Measurements from ENCODE around the gene PTPRB.
"Not testable (repeated sequence)": the region's sequence is repeated elsewhere in the genome, so short reads cannot be mapped to it uniquely, and the experiment has no call there.

Gene PTPRB

GRCh38 chr12:70535896-70536374 is 101.3 kb downstream of the PTPRB start:
- no peak for DNase-seq

DNA sequence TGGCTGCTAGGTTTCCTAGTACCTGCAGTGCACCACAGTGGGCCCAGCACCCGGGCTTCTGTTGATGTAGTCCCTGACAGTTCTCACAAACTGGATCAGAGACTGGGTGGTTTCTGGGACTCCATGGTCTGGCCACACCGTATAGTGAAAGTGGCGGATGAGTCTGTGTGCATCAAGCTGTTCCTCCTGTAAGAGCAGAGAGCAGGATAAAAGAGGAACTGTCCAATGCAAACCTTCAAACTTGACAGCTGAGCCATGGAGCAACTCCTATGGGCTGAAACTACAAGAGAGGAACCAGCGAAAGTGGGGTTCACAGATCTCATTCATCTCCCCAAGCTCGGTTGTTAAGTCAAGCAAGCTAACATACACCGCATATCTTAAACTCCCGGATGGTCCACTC is 102.8 kb downstream of the PTPRB start:
- DNase-seq = no peak

GRCh38 chr12:70529647-70530046 is 107.6 kb downstream of the PTPRB start:
- no peak for DNase-seq

DNA sequence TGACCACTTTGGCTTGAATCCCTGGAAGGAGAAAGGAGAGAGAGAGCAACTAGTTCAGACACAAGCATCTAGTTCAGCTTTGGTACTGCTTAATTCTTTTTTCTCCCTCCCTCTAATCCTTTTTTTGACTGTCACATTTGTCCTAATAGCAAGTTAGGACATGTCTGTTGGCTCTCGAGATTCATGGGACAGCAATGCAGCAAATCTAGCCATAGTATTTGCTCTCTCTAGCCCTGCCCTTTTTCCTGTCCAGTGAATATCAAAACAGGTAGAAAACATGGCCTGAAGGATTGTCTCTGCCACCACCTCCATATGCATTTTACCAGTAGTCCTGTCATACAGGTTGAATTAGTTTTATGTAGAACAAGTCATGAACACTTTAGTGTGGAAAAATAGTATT is 116.4 kb downstream of the PTPRB start:
- no peak for DNase-seq

DNA sequence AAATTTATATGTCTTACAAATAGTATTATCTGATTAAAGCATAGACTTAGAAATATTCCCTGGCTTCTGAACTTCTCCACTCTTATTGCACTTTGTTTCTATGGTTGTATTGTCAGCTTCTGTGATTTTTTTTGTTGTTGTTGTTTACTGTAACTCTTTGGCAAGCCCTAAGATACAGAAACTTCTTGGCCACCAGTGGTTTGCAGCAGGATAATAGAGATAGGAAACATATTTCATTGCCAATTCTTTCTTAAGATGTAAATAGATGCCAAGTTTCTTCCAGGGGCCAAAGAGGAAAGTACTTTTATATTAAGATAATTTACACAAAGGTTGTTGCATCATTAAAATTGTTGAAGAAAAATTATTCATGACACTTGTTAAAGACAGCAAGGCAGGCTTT is 123.8 kb downstream of the PTPRB start:
- no peak for DNase-seq

DNA sequence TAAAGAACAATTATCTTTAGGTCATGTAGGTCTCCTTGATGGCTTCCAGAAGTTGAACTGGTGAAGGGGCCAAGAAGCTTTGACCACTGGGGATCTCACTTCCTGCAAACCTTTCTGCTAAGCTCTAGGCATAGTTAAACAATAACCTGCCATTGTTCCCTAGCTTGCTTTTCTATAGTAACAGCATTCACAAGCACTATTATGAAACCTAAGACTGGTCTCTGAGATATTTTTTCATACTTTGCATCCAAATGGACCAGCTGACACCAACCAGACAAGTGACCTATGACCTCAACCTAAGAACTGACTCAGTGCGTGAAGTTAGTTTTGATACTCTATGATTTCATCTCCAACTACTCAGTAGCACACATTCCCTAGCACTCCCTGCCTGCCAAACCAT is 129.1 kb downstream of the PTPRB start:
- DNase-seq = no peak

GRCh38 chr12:70507442-70507841 is 129.8 kb downstream of the PTPRB start:
- DNase-seq = no peak

DNA sequence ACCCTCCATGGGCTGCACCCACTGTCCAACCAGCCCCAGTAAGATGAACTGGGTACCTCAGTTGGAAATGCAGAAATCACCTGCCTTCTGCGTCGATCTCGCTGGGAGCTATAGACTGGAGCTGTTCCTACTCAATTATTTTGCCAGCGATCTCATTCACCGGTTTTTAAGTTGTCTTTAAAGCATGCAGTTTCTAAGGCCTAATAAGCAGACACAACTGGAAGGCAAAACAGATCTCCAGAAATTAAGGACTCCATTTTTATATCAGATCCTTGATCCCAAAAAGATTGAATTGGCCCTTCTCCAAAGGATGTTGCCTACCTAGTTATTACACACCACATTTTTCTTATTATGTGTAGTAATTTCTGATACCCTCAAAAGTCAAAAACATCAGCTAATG is 139.7 kb downstream of the PTPRB start:
- DNase-seq = no peak

DNA sequence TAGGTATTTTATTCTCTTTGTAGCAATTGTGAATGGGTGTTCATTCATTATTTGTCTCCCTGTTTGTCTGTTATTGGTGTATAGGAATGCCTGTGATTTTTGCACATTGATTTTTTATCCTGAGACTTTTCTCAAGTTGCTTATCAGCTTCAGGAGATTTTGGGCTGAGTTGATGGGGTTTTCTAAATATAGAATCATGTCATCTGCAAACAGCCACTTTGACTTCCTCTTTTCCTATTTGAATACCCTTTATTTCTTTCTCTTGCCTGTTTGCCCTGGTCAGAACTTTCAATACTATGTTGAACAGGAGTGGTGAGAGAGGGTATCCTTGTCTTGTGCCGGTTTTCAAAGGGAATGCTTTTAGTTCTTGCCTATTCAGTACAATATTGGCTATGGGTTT is 144.3 kb downstream of the PTPRB start:
- DNase-seq = not testable (repeated sequence)

GRCh38 chr12:70490928-70491327 is 146.3 kb downstream of the PTPRB start:
- DNase-seq = not testable (repeated sequence)

GRCh38 chr12:70487440-70487839 is 149.8 kb downstream of the PTPRB start:
- DNase-seq = no peak

DNA sequence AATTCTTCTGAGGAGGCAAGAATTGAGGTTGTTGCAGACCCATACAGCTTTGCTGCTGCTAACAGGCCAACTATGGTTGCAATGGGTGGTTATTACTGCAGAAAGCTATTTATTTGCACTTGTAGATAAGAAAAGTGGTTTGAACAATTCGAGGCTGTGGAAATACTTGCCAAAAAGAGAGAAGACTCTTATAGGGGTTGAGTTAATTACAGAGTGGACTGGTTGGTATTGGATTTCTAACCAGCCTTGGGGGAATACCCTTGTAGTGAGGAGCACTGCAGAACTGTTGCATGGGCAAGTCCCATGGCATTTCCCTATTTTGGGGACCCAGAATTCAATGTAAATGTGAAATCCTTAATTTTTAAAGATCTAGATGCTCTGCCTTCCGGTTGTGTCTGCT is 150.6 kb downstream of the PTPRB start:
- no peak for DNase-seq

- no peak for DNase-seq
These were observed 151.5 kb downstream of the PTPRB start for GRCh38 chr12:70485704-70486103.

GRCh38 chr12:70484464-70484863 is 152.8 kb downstream of the PTPRB start:
- DNase-seq = no peak

GRCh38 chr12:70482764-70483163 is 154.5 kb downstream of the PTPRB start:
- DNase-seq = no peak

- DNase-seq = no peak
These were observed 167.9 kb downstream of the PTPRB start for GRCh38 chr12:70469221-70469820.

- DNase-seq = no peak
These were observed 168.5 kb downstream of the PTPRB start for GRCh38 chr12:70468741-70469140.

DNA sequence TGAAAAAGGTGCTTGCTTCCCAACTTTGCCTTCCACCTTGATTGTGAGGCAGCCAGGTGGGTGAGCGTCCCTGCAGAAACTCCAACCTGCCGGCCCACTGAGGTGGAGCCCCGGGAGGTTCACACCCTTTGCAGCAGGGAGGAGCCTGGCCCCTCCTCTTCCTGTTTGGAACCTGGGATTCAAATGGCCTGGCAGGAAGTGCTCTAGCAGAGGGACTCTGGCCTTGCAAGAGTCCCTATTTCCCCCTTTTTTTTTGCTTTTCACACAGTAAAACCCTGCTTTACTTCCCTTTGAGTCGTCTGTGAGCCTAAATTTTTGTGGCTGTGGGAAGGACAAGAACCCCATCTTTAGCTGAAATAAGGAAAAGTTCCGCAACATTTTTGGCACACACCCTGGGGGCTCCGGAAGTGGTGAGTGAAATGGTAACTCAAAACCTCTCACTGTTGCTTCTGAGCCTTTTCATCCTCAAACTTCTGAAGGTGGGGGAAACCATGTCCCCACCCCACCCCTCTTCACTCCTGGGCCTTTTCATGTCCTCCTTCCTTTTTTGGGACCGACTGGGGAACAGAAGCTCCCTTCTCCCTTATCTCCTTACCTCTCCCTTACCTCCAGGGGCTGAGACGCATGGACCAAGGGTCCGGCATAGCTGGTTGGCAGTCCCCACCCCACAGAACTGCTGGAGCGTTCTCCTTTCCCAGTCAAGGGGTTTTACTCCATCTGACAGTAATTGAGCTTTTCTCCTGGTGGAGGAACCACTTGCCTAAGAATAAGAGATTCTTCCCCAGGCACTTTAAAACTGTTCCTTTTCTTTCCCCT is 169.1 kb downstream of the PTPRB start:
- no peak for DNase-seq

DNA sequence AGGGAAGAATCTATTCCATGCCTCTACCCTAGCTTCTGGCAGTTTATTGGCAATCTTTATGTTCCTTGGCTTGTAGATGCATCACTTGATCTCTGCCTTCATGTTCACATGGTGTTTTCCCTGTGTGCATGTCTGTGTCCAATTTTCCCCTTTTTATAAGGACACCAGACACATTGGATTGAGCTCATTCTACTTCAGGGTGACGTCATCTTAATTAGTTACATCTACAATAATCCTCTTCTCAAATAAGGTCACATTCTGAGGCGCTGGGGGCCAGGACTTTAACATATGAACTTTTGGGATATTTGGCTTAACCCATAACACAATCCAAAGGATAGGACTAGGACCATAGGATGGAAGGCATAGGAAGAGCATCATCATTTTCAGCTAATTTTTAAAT is 169.8 kb downstream of the PTPRB start:
- DNase-seq = no peak

- DNase-seq = no peak
These were observed 170.5 kb downstream of the PTPRB start for GRCh38 chr12:70466753-70467152.
